GM12873 (cell line): ENCODE measurements around the gene UBR4.

Source experiments
- CTCF ChIP-seq: IDR thresholded peaks from 2 replicates; pipeline ENCODE4 v1.5.1; 2012; ENCODE audit warnings: low read depth, mild to moderate bottlenecking, moderate library complexity, low read length, control low read depth; ENCODE audit not compliant: insufficient read depth; ENCODE audit errors: missing control alignments

The UBR4 gene

GRCh38 chr1:19045898-19046880 is 163.9 kb downstream of the UBR4 start:
- TF ChIP-seq CTCF: no peak

GRCh38 chr1:19044975-19045831 is 164.9 kb downstream of the UBR4 start:
- no peak for TF ChIP-seq CTCF

GRCh38 chr1:19044471-19044870 is 165.6 kb downstream of the UBR4 start:
- TF ChIP-seq CTCF: no peak

GRCh38 chr1:19043579-19044443 is 166.3 kb downstream of the UBR4 start:
- no peak for TF ChIP-seq CTCF

DNA sequence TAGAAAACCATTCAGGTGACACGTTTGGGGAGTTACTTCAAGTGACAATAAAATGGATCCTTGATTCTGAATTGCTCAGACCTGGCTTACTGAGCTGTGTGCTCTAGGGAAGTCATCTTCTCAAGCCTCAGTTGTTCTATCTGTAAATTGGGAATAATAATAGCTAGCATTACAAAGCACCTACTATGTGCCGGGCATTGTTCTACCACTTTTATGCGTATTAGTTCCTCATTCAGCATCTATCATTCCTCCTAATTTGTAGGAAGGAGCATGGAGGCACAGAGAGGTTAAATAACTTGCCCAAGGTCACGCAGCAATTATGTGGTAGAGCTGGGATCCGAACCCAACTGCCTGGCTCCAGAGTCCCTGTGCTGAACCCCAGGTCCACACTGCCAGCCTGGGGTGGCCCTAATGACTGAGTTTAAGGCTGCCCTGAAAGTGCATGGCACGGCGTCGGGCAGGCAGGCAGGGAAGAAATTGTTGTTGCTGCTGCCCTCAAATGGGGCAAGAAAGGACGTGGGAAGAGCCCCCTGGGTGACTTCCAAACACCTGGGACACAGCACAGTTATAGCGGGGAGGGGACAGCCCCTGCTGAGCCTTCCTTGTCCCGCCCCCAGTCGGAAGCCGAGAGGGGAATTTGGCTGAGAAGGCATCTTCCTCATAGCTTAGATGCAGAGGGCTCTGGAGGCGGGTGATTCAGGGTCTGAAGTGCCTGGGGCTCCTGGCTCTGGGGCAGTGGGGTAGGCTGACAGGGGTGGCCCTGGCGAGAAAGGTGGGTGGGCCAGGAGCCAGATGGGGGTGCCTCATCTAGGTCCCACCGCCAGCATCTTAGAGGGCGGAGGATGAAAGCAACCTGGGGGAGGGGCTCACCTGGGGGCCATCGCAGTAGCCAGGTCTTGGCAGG is 167.1 kb downstream of the UBR4 start:
- no peak for TF ChIP-seq CTCF

- no peak for TF ChIP-seq CTCF
Measured at GRCh38 chr1:19040010-19040680, 169.9 kb downstream of the UBR4 start.
